B cell (primary cell): Measurements from ENCODE around the gene SLC9A9. TPM values are rescaled to one million over a fixed set of nuclear protein-coding genes. Genes with fewer than 3 reads are reported as not detected.

ENCODE experiments used
- ATAC-seq: fragments of 200-7000 bp; cut with Tn5 transposase; one replicate; pipeline ENCODE4 v1.10.0; 2021; ENCODE audit warnings: low read depth, mild to moderate bottlenecking, moderate number of reproducible peaks, moderate library complexity
- CTCF ChIA-PET: fragments of 350-600 bp; sonication (Branson Sonifier 250); formaldehyde crosslinking; loops from one replicate; lab custom pipeline; 2021; ENCODE audit warnings: antibody characterized with exemption, inconsistent platforms; lab: Charles Lee
- POLR2A ChIA-PET: fragments of 350-600 bp; sonication (Branson Sonifier 250); formaldehyde crosslinking; loops from one replicate; lab custom pipeline; 2021; ENCODE audit warnings: antibody characterized with exemption; lab: Charles Lee
- DNase-seq: peaks from one replicate; pipeline ENCODE4 v3.0.0; 2013
- H2AFZ ChIP-seq: 2 replicates; pipeline ENCODE4 v1.6.1; 2012; ENCODE audit warnings: mild to moderate bottlenecking, low read depth, low read length; ENCODE audit not compliant: insufficient read depth, poor library complexity, severe bottlenecking
- H3K27ac ChIP-seq, 2 donors: 1 replicate in 1 of 2; 2 replicates in 1 of 2; pipeline ENCODE4 v1.5.1; 2012 to 2013; ENCODE audit warnings: low read length in 2 of 2, mild to moderate bottlenecking in 2 of 2, moderate library complexity in 1 of 2
- H3K27me3 ChIP-seq, 4 experiments: fragments of 200-600 bp in 1 of 4; sonication (generic) in 1 of 4; replicated peaks in 1 of 4; 1 replicate in 2 of 4; 2 replicates in 2 of 4; pipeline versions ENCODE4 v1.6.1 to v1.7.0; 2013 to 2016; ENCODE audit warnings: low read length in 3 of 4, mild to moderate bottlenecking in 2 of 4, mixed read lengths in 1 of 4, moderate library complexity in 1 of 4; ENCODE audit not compliant: insufficient read depth in 4 of 4, control insufficient read depth in 3 of 4; ENCODE audit errors: control extremely low read depth in 1 of 4
- H3K36me3 ChIP-seq, 2 experiments: replicated peaks in 1 of 2; 1 replicate in 1 of 2; 2 replicates in 1 of 2; pipeline versions ENCODE4 v1.6.1 to v1.7.1; 2013; ENCODE audit warnings: low read length in 1 of 2; ENCODE audit not compliant: insufficient read depth in 2 of 2, control insufficient read depth in 1 of 2; ENCODE audit errors: control extremely low read depth in 1 of 2, extremely low read depth in 1 of 2
- H3K4me1 ChIP-seq, 2 donors: fragments of 200-600 bp in 1 of 2; sonication (generic) in 1 of 2; 1 replicate in 1 of 2; 2 replicates in 1 of 2; pipeline versions ENCODE4 v1.5.1 to v1.6.1; 2013 to 2017; ENCODE audit warnings: low read length in 2 of 2; ENCODE audit not compliant: control insufficient read depth in 2 of 2, insufficient read depth in 2 of 2
- H3K4me2 ChIP-seq: replicated peaks from 2 replicates; pipeline ENCODE3; 2012; ENCODE audit warnings: mild to moderate bottlenecking, low read depth, low read length; ENCODE audit not compliant: poor library complexity, severe bottlenecking
- H3K4me3 ChIP-seq, 5 experiments: fragments of 200-600 bp in 1 of 5; sonication (generic) in 1 of 5; 1 replicate in 3 of 5; 2 replicates in 2 of 5; pipeline versions ENCODE4 v1.5.1 to v1.7.0; 2011 to 2016; ENCODE audit warnings: low read length in 4 of 5, mild to moderate bottlenecking in 4 of 5, low read depth in 2 of 5, control low read depth in 1 of 5, moderate library complexity in 1 of 5; ENCODE audit not compliant: insufficient read depth in 1 of 5; ENCODE audit errors: control extremely low read depth in 1 of 5, extremely low read depth in 1 of 5
- H3K79me2 ChIP-seq: fragments of 200-600 bp; sonication (generic); one replicate; pipeline ENCODE4 v1.6.0; 2016; ENCODE audit warnings: low read length; ENCODE audit not compliant: control insufficient read depth, insufficient read depth
- H3K9ac ChIP-seq: fragments of 200-600 bp; sonication (generic); 2 replicates; pipeline ENCODE4 v1.6.1; 2017; ENCODE audit warnings: mild to moderate bottlenecking, low read length, moderate library complexity
- H3K9me3 ChIP-seq, 3 donors: one replicate each; pipeline versions ENCODE4 v1.6.1 to v1.7.1; 2013; ENCODE audit warnings: low read length in 2 of 3; ENCODE audit not compliant: control insufficient read depth in 2 of 3, insufficient read depth in 1 of 3; ENCODE audit errors: control extremely low read depth in 1 of 3
- H4K20me1 ChIP-seq: 2 replicates; pipeline ENCODE4 v1.6.0; 2012; ENCODE audit warnings: mild to moderate bottlenecking, low read length; ENCODE audit not compliant: insufficient read depth, control insufficient read depth, poor library complexity, severe bottlenecking
- H3K27ac Mint-ChIP-seq: one replicate; pipeline ENCODE4 v1.8.0; 2021; ENCODE audit warnings: mixed read lengths
- H3K27me3 Mint-ChIP-seq: one replicate; pipeline ENCODE4 v1.8.0; 2021; ENCODE audit warnings: mixed read lengths
- H3K4me1 Mint-ChIP-seq: one replicate; pipeline ENCODE4 v1.8.0; 2021; ENCODE audit warnings: mixed read lengths
- H3K4me3 Mint-ChIP-seq: one replicate; pipeline ENCODE4 v1.8.0; 2021; ENCODE audit warnings: mixed read lengths
- H3K9me3 Mint-ChIP-seq: one replicate; pipeline ENCODE4 v1.8.0; 2022; ENCODE audit warnings: mixed read lengths; ENCODE audit not compliant: insufficient read depth
- EZH2 ChIP-seq: IDR thresholded peaks from 2 replicates; pipeline ENCODE4 v1.6.1; 2012; ENCODE audit warnings: borderline replicate concordance, low read depth, mild to moderate bottlenecking, moderate library complexity, low read length; ENCODE audit not compliant: insufficient read depth, poor library complexity, severe bottlenecking
- WGBS: methylation state at CpG from one replicate; pipeline ENCODE4 v1.1.5; 2013; ENCODE audit warnings: missing lambda C conversion rate; ENCODE audit not compliant: insufficient coverage; 5-methylcytosine and 5-hydroxymethylcytosine counted together
- intact Hi-C: fragments of 100-400 bp; cut with micrococcal nuclease; formaldehyde crosslinking; loops from one replicate; pipeline ENCODE4 v1.10.0; 2022
- polyA plus RNA-seq: library from polyadenylated mRNA; depleted of rRNA; stranded (reverse); fragments of >200 nt; gene quantifications from 2 replicates; pipeline ENCODE4 v1.2.3, GENCODE V29; 2012
- total RNA-seq, 2 donors: library from RNA; stranded (reverse); fragments of 120-200 nt in 1 of 2; gene quantifications; 1 replicate in 1 of 2; 2 replicates in 1 of 2; pipeline versions ENCODE4 v1.2.3 to v1.2.4, GENCODE V29; 2013 to 2022
- TF ChIP-seq, protein P1 (sequence below): fragments of 200-600 bp; IDR thresholded peaks from one replicate; pipeline ENCODE4 v1.8.0; 2022; ENCODE audit warnings: antibody characterized with exemption, mild to moderate bottlenecking

Gene SLC9A9
- total and polyA plus RNA-seq, 2 donors (not counting 1 experiment from before 2014, with no cell fraction given): 7.7 to 17.3 TPM

DNA sequence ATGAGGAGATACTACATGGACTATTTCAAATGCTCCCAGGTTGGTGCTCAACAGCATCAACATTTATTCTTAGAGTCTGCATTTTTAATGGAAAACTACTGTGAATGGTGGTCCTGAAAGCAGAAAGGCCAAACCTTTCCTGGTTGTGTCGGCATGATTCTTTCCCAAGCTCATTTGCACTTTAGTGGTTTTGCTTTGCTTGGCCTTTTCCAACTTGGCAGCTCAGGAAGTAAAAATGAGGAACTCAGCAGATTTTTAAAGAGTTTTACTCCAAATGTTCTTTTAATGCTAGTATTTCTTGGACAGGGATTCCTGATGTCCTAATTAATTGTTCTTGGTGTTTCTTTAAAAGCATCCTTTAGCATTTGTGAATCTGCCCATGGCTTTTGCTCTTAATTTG lies 197.4 kb downstream of the SLC9A9 start:
- 20% methylated on average over 1 of the region's 1 CpG for WGBS
- Histone ChIP-seq H2AFZ (no peak overlapping the region), H3K27ac (no peak overlapping the region), H3K9me3 (no peaks in the 10 kb centered on the region), H3K36me3 (peaks cover 0 to 5% of the 10 kb centered on the region in 2 experiments), H4K20me1 (no peaks in the 10 kb centered on the region), H3K4me1 (no peaks in the 10 kb centered on the region), H3K79me2 (no peaks in the 10 kb centered on the region), H3K9ac (no peak overlapping the region), H3K4me3 (no peak overlapping the region), H3K27me3 (no peaks in the 10 kb centered on the region), H3K4me2 (no peak overlapping the region)
- Mint-ChIP-seq H3K4me3 (no peak overlapping the region), H3K4me1 (no peaks in the 10 kb centered on the region), H3K9me3 (no peaks in the 10 kb centered on the region), H3K27me3 (no peaks in the 10 kb centered on the region), H3K27ac (no peak overlapping the region)
- ChIA-PET CTCF (no interaction called here), POLR2A (no interaction called here)
- intact Hi-C loops: no loop called here
- no peak for ATAC-seq
- TF ChIP-seq, protein P1, sequence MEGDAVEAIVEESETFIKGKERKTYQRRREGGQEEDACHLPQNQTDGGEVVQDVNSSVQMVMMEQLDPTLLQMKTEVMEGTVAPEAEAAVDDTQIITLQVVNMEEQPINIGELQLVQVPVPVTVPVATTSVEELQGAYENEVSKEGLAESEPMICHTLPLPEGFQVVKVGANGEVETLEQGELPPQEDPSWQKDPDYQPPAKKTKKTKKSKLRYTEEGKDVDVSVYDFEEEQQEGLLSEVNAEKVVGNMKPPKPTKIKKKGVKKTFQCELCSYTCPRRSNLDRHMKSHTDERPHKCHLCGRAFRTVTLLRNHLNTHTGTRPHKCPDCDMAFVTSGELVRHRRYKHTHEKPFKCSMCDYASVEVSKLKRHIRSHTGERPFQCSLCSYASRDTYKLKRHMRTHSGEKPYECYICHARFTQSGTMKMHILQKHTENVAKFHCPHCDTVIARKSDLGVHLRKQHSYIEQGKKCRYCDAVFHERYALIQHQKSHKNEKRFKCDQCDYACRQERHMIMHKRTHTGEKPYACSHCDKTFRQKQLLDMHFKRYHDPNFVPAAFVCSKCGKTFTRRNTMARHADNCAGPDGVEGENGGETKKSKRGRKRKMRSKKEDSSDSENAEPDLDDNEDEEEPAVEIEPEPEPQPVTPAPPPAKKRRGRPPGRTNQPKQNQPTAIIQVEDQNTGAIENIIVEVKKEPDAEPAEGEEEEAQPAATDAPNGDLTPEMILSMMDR: no peak
- no peak for TF ChIP-seq EZH2
- no peak for DNase-seq

DNA sequence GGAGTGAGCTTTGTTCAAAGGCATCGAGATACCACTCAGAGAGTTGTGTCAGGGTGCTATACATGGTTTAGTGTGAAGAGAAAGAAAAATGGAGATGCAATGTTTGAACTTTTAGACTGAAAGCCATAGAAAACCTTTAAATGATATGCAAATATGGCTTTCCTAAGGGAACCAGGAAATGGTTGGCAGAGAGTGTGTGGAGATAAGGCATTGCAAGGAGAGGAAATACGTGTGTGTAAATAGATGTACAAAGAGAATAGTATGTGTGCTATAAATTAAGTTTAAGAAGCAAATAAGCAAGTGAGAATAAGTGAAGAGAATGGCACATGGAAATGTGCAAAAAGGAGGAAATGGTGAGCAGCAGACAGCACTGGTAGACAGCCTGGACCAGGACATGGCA lies 198.1 kb downstream of the SLC9A9 start:
- intact Hi-C loops: no loop called here
- WGBS: 89% methylated on average over 2 of the region's 2 CpGs
- ChIA-PET POLR2A (no interaction called here), CTCF (interaction anchor here (1.1 kb wide), 1 partner anchor 24 kb away, joined by 3 read pairs; no protein-coding TSS in a partner anchor)
- Histone ChIP-seq H3K79me2 (no peaks in the 10 kb centered on the region), H3K27me3 (no peaks in the 10 kb centered on the region), H3K36me3 (peaks cover 0 to 5% of the 10 kb centered on the region in 2 experiments), H3K4me3 (no peak overlapping the region), H3K4me1 (no peaks in the 10 kb centered on the region), H2AFZ (no peak overlapping the region), H4K20me1 (no peaks in the 10 kb centered on the region), H3K4me2 (no peak overlapping the region), H3K9ac (no peak overlapping the region), H3K27ac (no peak overlapping the region), H3K9me3 (no peaks in the 10 kb centered on the region)
- H3K4me3 Mint-ChIP-seq: no peak overlapping the region
- H3K27me3 Mint-ChIP-seq: no peaks in the 10 kb centered on the region
- no peaks in the 10 kb centered on the region for H3K4me1 Mint-ChIP-seq
- H3K9me3 Mint-ChIP-seq: no peaks in the 10 kb centered on the region
- no peak for TF ChIP-seq EZH2
- TF ChIP-seq, protein P1: no peak
- no peak overlapping the region for H3K27ac Mint-ChIP-seq
- ATAC-seq (no peak), DNase-seq (no peak)
